ENCODE measurements around the gene C16orf78.

Gene C16orf78

GRCh38 chr16:49411121-49411970, 37.7 kb downstream of the C16orf78 start:
- no peaks in the 10 kb centered on the region for H3K36me3 ChIP-seq (ENCODE audit: insufficient read depth, low read length)
- no peak for TF ChIP-seq EZH2 (IDR thresholded peaks at IDR 0.05; ENCODE audit: borderline replicate concordance, low read length)
- no peak for TF ChIP-seq CTCF (IDR thresholded peaks at IDR 0.05; ENCODE audit: low read length)
- H3K9me2 ChIP-seq (ENCODE audit: low read depth, low read length), result no peaks in the 10 kb centered on the region
- no peaks in the 10 kb centered on the region for H3F3A ChIP-seq (ENCODE audit: insufficient read depth, low read length)
- no peak overlapping the region for H3K27ac ChIP-seq (ENCODE audit: low read depth, low read length, poor library complexity, severe bottlenecking)
- no peaks in the 10 kb centered on the region for H3K4me1 ChIP-seq (ENCODE audit: insufficient read depth, low read length, severe bottlenecking)
- no peak overlapping the region for H3K9ac ChIP-seq (ENCODE audit: low read length)
- H3K4me3 ChIP-seq (ENCODE audit: low read depth, low read length, poor library complexity, severe bottlenecking), result no peak overlapping the region
- no peaks in the 10 kb centered on the region for H3K9me3 ChIP-seq (ENCODE audit: low read length)
- no peaks in the 10 kb centered on the region for H3K79me2 ChIP-seq (ENCODE audit: insufficient read depth, low read length)
- H3K27me3 ChIP-seq (ENCODE audit: insufficient read depth, low read length), result 0 out of 2 replicates have a peak, but pooled peaks cover 6% of the 10 kb centered on the region
- no peaks in the 10 kb centered on the region for H4K20me1 ChIP-seq (ENCODE audit: insufficient read depth, low read length)
- no peak overlapping the region for H3K4me2 ChIP-seq (ENCODE audit: low read length)
- H2AFZ ChIP-seq (ENCODE audit: low read length), result no peak overlapping the region

- H3K4me1 ChIP-seq (ENCODE audit: insufficient read depth, low read length, severe bottlenecking), result no peaks in the 10 kb centered on the region
- H3K4me3 ChIP-seq (ENCODE audit: low read depth, low read length, poor library complexity, severe bottlenecking), result no peak overlapping the region
- no peak overlapping the region for H3K27ac ChIP-seq (ENCODE audit: low read depth, low read length, poor library complexity, severe bottlenecking)
- H3K9me2 ChIP-seq (ENCODE audit: low read depth, low read length), result no peaks in the 10 kb centered on the region
- no peaks in the 10 kb centered on the region for H3K9me3 ChIP-seq (ENCODE audit: low read length)
- no peaks in the 10 kb centered on the region for H3K36me3 ChIP-seq (ENCODE audit: insufficient read depth, low read length)
- no peaks in the 10 kb centered on the region for H3F3A ChIP-seq (ENCODE audit: insufficient read depth, low read length)
- no peak overlapping the region for H3K4me2 ChIP-seq (ENCODE audit: low read length)
- TF ChIP-seq EZH2 (IDR thresholded peaks at IDR 0.05; ENCODE audit: borderline replicate concordance, low read length), result no peak
- TF ChIP-seq CTCF (IDR thresholded peaks at IDR 0.05; ENCODE audit: low read length), result no peak
- no peak overlapping the region for H3K9ac ChIP-seq (ENCODE audit: low read length)
- peaks cover 10% of the 10 kb centered on the region for H3K27me3 ChIP-seq (ENCODE audit: insufficient read depth, low read length)
- H3K79me2 ChIP-seq (ENCODE audit: insufficient read depth, low read length), result no peaks in the 10 kb centered on the region
- no peak overlapping the region for H2AFZ ChIP-seq (ENCODE audit: low read length)
- H4K20me1 ChIP-seq (ENCODE audit: insufficient read depth, low read length), result no peaks in the 10 kb centered on the region
These were observed 41.1 kb downstream of the C16orf78 start for GRCh38 chr16:49414671-49415070.

GRCh38 chr16:49415083-49415482, 41.5 kb downstream of the C16orf78 start:
- Histone ChIP-seq H3K27me3 (ENCODE audit: insufficient read depth, low read length) (peaks cover 10% of the 10 kb centered on the region), H3K4me2 (ENCODE audit: low read length) (no peak overlapping the region), H3K79me2 (ENCODE audit: insufficient read depth, low read length) (no peaks in the 10 kb centered on the region), H3K9me3 (ENCODE audit: low read length) (no peaks in the 10 kb centered on the region), H3K9me2 (ENCODE audit: low read depth, low read length) (no peaks in the 10 kb centered on the region), H3K36me3 (ENCODE audit: insufficient read depth, low read length) (no peaks in the 10 kb centered on the region), H3K27ac (ENCODE audit: low read depth, low read length, poor library complexity, severe bottlenecking) (no peak overlapping the region), H4K20me1 (ENCODE audit: insufficient read depth, low read length) (no peaks in the 10 kb centered on the region), H2AFZ (ENCODE audit: low read length) (no peak overlapping the region), H3K4me3 (ENCODE audit: low read depth, low read length, poor library complexity, severe bottlenecking) (no peak overlapping the region), H3F3A (ENCODE audit: insufficient read depth, low read length) (no peaks in the 10 kb centered on the region), H3K4me1 (ENCODE audit: insufficient read depth, low read length, severe bottlenecking) (no peaks in the 10 kb centered on the region), H3K9ac (ENCODE audit: low read length) (no peak overlapping the region)
- TF ChIP-seq EZH2 (IDR thresholded peaks at IDR 0.05; ENCODE audit: borderline replicate concordance, low read length) (no peak), CTCF (IDR thresholded peaks at IDR 0.05; ENCODE audit: low read length) (no peak)
